ENCODE data around the gene GSDMA. TPM values are rescaled to one million over a fixed set of nuclear protein-coding genes. Genes with fewer than 3 reads are reported as not detected.

The GSDMA gene
- total and polyA plus RNA-seq, 3 donors from 2014 or later, result 0.34 to 0.37 TPM; not detected in 1

DNA sequence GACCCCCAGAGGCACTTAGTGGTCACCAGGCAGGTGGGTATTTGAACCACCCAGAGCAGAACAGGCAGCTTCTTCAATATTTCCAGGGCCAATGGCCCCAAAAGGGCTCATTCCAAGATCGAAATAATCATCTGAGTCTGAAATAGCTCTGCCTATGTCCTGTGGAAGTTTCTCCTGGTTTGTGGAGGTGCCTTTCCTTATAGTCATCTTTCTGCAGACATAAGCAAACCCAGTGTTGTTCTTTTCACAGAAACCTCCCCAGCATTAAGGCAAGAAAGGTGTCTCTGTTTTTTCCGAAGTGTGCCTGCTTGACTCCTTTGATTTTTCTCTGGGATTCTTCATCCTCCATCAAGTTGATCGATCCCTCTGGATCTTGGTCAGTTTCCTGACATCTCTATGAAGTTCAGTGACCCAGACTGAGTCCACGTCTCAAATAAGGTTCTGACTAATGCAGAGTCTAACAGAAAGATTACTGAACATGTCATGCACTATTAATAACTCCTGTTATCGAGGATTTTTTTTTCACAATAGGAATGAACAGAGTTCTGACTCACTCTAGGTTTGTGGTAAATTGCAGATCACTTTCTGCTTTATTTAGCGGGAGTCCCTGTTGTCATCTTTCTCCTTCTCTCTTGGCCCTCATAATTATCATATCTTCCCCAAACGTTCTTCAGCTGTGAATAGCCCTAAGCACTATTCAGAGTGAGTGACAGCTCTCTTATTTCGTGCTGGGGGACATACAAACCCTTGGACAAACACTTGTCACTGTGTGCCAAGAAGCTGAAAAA is 33.8 kb upstream of the GSDMA start:
- TF ChIP-seq, protein P1, sequence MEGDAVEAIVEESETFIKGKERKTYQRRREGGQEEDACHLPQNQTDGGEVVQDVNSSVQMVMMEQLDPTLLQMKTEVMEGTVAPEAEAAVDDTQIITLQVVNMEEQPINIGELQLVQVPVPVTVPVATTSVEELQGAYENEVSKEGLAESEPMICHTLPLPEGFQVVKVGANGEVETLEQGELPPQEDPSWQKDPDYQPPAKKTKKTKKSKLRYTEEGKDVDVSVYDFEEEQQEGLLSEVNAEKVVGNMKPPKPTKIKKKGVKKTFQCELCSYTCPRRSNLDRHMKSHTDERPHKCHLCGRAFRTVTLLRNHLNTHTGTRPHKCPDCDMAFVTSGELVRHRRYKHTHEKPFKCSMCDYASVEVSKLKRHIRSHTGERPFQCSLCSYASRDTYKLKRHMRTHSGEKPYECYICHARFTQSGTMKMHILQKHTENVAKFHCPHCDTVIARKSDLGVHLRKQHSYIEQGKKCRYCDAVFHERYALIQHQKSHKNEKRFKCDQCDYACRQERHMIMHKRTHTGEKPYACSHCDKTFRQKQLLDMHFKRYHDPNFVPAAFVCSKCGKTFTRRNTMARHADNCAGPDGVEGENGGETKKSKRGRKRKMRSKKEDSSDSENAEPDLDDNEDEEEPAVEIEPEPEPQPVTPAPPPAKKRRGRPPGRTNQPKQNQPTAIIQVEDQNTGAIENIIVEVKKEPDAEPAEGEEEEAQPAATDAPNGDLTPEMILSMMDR (IDR thresholded peaks at IDR 0.05), result no peak
- no peak for TF ChIP-seq POLR2A (IDR thresholded peaks at IDR 0.05)
- 66 to 67% methylated on average over 8 of the region's 8 CpGs for WGBS, 2 donors
- Histone ChIP-seq H3K4me3 (no peak overlapping the region), H3K27ac (peak overlapping the region in 1 of 2 donors; percentile 91), H3K9me3 (no peaks in the 10 kb centered on the region), H3K4me1 (peaks cover 18% of the 10 kb centered on the region), H3K27me3 (no peaks in the 10 kb centered on the region), H3K36me3 (ENCODE audit: low read depth, missing control alignments) (no peaks in the 10 kb centered on the region)
- intact Hi-C loops (cut with DNase I; ENCODE audit: low total_unique reads), result no loop called here
- no peak for DNase-seq

DNA sequence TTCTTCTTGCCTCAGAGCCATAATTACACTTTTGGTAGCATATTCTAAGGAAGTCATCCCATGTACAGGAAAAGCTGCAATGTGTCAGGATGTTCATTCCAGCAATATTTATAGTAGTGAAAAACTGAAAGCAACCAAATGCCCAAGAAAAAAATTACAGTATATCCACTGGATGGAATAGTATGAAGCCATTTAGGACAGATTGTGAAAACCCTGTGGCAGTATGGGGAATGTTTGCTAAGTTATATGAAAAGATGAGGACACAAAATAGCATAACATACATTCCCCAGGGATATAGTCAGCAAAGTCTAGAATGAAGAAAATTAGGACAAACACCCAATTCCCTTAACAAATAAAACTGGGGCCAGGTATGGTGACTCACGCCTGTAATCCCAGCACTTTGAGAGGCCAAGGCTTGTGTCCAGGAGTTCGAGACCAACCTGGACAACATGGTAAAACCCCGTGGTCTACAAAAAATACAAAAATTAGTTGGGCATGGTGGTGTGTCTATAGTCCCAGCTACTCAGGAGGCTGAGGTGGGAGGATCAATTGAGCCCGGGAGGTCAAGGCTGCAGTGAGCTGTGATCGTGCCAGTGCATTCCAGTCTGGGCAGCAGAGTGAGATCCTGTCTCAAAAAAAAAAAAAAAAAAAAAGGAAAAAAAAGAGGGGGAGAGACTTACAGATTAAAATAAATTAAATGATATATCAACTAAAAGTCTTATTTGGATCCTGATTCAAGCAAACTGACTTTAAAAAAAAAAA is 33.0 kb upstream of the GSDMA start:
- intact Hi-C loops (cut with DNase I; ENCODE audit: low total_unique reads), result no loop called here
- peak overlapping the region in 1 of 2 donors; percentile 36 for H3K27ac ChIP-seq
- no peaks in the 10 kb centered on the region for H3K9me3 ChIP-seq
- H3K27me3 ChIP-seq, result no peaks in the 10 kb centered on the region
- DNase-seq, result no peak
- peaks cover 18% of the 10 kb centered on the region for H3K4me1 ChIP-seq
- 69 to 81% methylated on average over 5 of the region's 5 CpGs for WGBS, 2 donors
- TF ChIP-seq, protein P1 (IDR thresholded peaks at IDR 0.05), result no peak
- TF ChIP-seq POLR2A (IDR thresholded peaks at IDR 0.05), result no peak
- H3K4me3 ChIP-seq, result no peak overlapping the region
- H3K36me3 ChIP-seq (ENCODE audit: low read depth, missing control alignments), result no peaks in the 10 kb centered on the region

GRCh38 chr17:39933912-39934311 is 28.9 kb upstream of the GSDMA start:
- peaks cover under 1% of the 10 kb centered on the region for H3K4me1 ChIP-seq
- no peak for DNase-seq
- no peaks in the 10 kb centered on the region for H3K36me3 ChIP-seq (ENCODE audit: low read depth, missing control alignments)
- no peaks in the 10 kb centered on the region for H3K9me3 ChIP-seq
- H3K27ac ChIP-seq, result no peak overlapping the region
- no peaks in the 10 kb centered on the region for H3K27me3 ChIP-seq
- intact Hi-C loops (cut with DNase I; ENCODE audit: low total_unique reads), result no loop called here
- no peak overlapping the region for H3K4me3 ChIP-seq
- WGBS, 2 donors, result 66 to 78% methylated on average over 5 of the region's 5 CpGs
- TF ChIP-seq, protein P1 (IDR thresholded peaks at IDR 0.05), result no peak
- no peak for TF ChIP-seq POLR2A (IDR thresholded peaks at IDR 0.05)

GRCh38 chr17:39934324-39934723 is 28.5 kb upstream of the GSDMA start:
- Histone ChIP-seq H3K27ac (no peak overlapping the region), H3K9me3 (no peaks in the 10 kb centered on the region), H3K4me1 (no peaks in the 10 kb centered on the region), H3K4me3 (no peak overlapping the region), H3K27me3 (no peaks in the 10 kb centered on the region), H3K36me3 (ENCODE audit: low read depth, missing control alignments) (no peaks in the 10 kb centered on the region)
- WGBS, 2 donors, result 85 to 88% methylated on average over 5 of the region's 5 CpGs
- TF ChIP-seq POLR2A (IDR thresholded peaks at IDR 0.05), result no peak
- TF ChIP-seq, protein P1 (IDR thresholded peaks at IDR 0.05), result no peak
- DNase-seq, result no peak
- intact Hi-C loops (cut with DNase I; ENCODE audit: low total_unique reads), result no loop called here
